Measurements from ENCODE around the gene UTP18. TPM values are rescaled to one million over a fixed set of nuclear protein-coding genes. Genes with fewer than 3 reads are reported as not detected.
"Not testable (repeated sequence)": the region's sequence is repeated elsewhere in the genome, so short reads cannot be mapped to it uniquely, and the experiment has no call there.

UTP18 gene
- total RNA-seq, 1 experiment from 2014 or later = 107 TPM

GRCh38 chr17:51299859-51300258, 39.5 kb downstream of the UTP18 start:
- no peak for DNase-seq (ENCODE audit: low spot score)
- TF ChIP-seq CTCF (conservative IDR thresholded peaks at IDR 0.05; ENCODE audit: low read depth, low read length) = no peak
- no peak for TF ChIP-seq EZH2 (IDR thresholded peaks at IDR 0.05; ENCODE audit: borderline replicate concordance, low read depth, low read length, poor library complexity, severe bottlenecking)
- Histone ChIP-seq H3K27me3 (replicated peaks; ENCODE audit: insufficient read depth, low read depth, low read length, poor library complexity) (no peaks in the 10 kb centered on the region), H3K4me3 (ENCODE audit: low read depth, low read length, poor library complexity, severe bottlenecking) (no peak overlapping the region), H3K27ac (ENCODE audit: low read depth, low read length, poor library complexity, severe bottlenecking) (no peak overlapping the region), H3K9me3 (ENCODE audit: low read depth, low read length, poor library complexity, severe bottlenecking) (no peaks in the 10 kb centered on the region), H3K36me3 (ENCODE audit: insufficient read depth, low read length, poor library complexity, severe bottlenecking) (no peaks in the 10 kb centered on the region), H3K4me1 (ENCODE audit: insufficient read depth, low read length, poor library complexity, severe bottlenecking) (no peaks in the 10 kb centered on the region)
- ChIA-PET CTCF (no interaction called here), POLR2A (ENCODE audit: low non-redundant PET) (no interaction called here)
- no TSS peak for BruUV-seq (replicated peaks)
- intact Hi-C loops (cut with micrococcal nuclease; ENCODE audit: unreplicated experiment) = loop anchor here (10.0 kb wide), 2 partner anchors 235 to 805 kb away; no protein-coding TSS in a partner anchor

GRCh38 chr17:51305182-51305581, 44.8 kb downstream of the UTP18 start:
- TF ChIP-seq CTCF (conservative IDR thresholded peaks at IDR 0.05; ENCODE audit: low read depth, low read length) (no peak), EZH2 (IDR thresholded peaks at IDR 0.05; ENCODE audit: borderline replicate concordance, low read depth, low read length, poor library complexity, severe bottlenecking) (no peak)
- BruUV-seq (replicated peaks) = no TSS peak
- Histone ChIP-seq H3K27ac (ENCODE audit: low read depth, low read length, poor library complexity, severe bottlenecking) (no peak overlapping the region), H3K4me1 (ENCODE audit: insufficient read depth, low read length, poor library complexity, severe bottlenecking) (no peaks in the 10 kb centered on the region), H3K4me3 (ENCODE audit: low read depth, low read length, poor library complexity, severe bottlenecking) (no peak overlapping the region), H3K27me3 (replicated peaks; ENCODE audit: insufficient read depth, low read depth, low read length, poor library complexity) (no peaks in the 10 kb centered on the region), H3K36me3 (ENCODE audit: insufficient read depth, low read length, poor library complexity, severe bottlenecking) (no peaks in the 10 kb centered on the region), H3K9me3 (ENCODE audit: low read depth, low read length, poor library complexity, severe bottlenecking) (no peaks in the 10 kb centered on the region)
- POLR2A ChIA-PET (ENCODE audit: low non-redundant PET) = no interaction called here
- CTCF ChIA-PET = no interaction called here
- intact Hi-C loops (cut with micrococcal nuclease; ENCODE audit: unreplicated experiment) = no loop called here
- DNase-seq (ENCODE audit: low spot score) = no peak

- H3K27me3 ChIP-seq (replicated peaks; ENCODE audit: insufficient read depth, low read depth, low read length, poor library complexity); intact Hi-C loops (cut with micrococcal nuclease; ENCODE audit: unreplicated experiment); POLR2A ChIA-PET (ENCODE audit: low non-redundant PET); BruUV-seq (replicated peaks); H3K4me1 ChIP-seq (ENCODE audit: insufficient read depth, low read length, poor library complexity, severe bottlenecking); H3K9me3 ChIP-seq (ENCODE audit: low read depth, low read length, poor library complexity, severe bottlenecking); H3K27ac ChIP-seq (ENCODE audit: low read depth, low read length, poor library complexity, severe bottlenecking); H3K4me3 ChIP-seq (ENCODE audit: low read depth, low read length, poor library complexity, severe bottlenecking); DNase-seq (ENCODE audit: low spot score); CTCF ChIA-PET; H3K36me3 ChIP-seq (ENCODE audit: insufficient read depth, low read length, poor library complexity, severe bottlenecking): not testable (repeated sequence)
Measured at GRCh38 chr17:51312003-51312402, 51.7 kb downstream of the UTP18 start.

- ChIA-PET CTCF (no interaction called here), POLR2A (ENCODE audit: low non-redundant PET) (no interaction called here)
- no peak for DNase-seq (ENCODE audit: low spot score)
- Histone ChIP-seq H3K4me3 (ENCODE audit: low read depth, low read length, poor library complexity, severe bottlenecking) (no peak overlapping the region), H3K27ac (ENCODE audit: low read depth, low read length, poor library complexity, severe bottlenecking) (no peak overlapping the region), H3K9me3 (ENCODE audit: low read depth, low read length, poor library complexity, severe bottlenecking) (no peaks in the 10 kb centered on the region), H3K36me3 (ENCODE audit: insufficient read depth, low read length, poor library complexity, severe bottlenecking) (no peaks in the 10 kb centered on the region), H3K4me1 (ENCODE audit: insufficient read depth, low read length, poor library complexity, severe bottlenecking) (no peaks in the 10 kb centered on the region), H3K27me3 (replicated peaks; ENCODE audit: insufficient read depth, low read depth, low read length, poor library complexity) (peaks cover 17% of the 10 kb centered on the region)
- no TSS peak for BruUV-seq (replicated peaks)
- intact Hi-C loops (cut with micrococcal nuclease; ENCODE audit: unreplicated experiment) = no loop called here
- TF ChIP-seq CTCF (conservative IDR thresholded peaks at IDR 0.05; ENCODE audit: low read depth, low read length) (no peak), EZH2 (IDR thresholded peaks at IDR 0.05; ENCODE audit: borderline replicate concordance, low read depth, low read length, poor library complexity, severe bottlenecking) (no peak)
Measured at GRCh38 chr17:51319186-51319585, 58.8 kb downstream of the UTP18 start.

All from A673 (cell line).